CD8-positive, alpha-beta memory T cell (primary cell): ENCODE data around the gene AUTS2. TPM values are rescaled to one million over a fixed set of nuclear protein-coding genes. Genes with fewer than 3 reads are reported as not detected.

Experiments used
- CTCF ChIA-PET: fragments of 350-600 bp; sonication (Branson Sonifier 250); formaldehyde crosslinking; loops from one replicate; lab custom pipeline; 2021; ENCODE audit warnings: antibody characterized with exemption; lab: Charles Lee
- POLR2A ChIA-PET: fragments of 350-600 bp; sonication (Branson Sonifier 250); formaldehyde crosslinking; loops from one replicate; lab custom pipeline; 2021; ENCODE audit warnings: antibody characterized with exemption; lab: Charles Lee
- DNase-seq, 5 donors: peaks; one replicate each; pipeline versions ENCODE4 v3.0.0 to v3.0.0-alpha.2; 2020 to 2022; ENCODE audit warnings: mixed read lengths in 1 of 5
- H3K27ac ChIP-seq: one replicate; pipeline ENCODE4 v1.7.0; 2013; ENCODE audit warnings: low read depth, mild to moderate bottlenecking, low read length, moderate library complexity
- H3K27me3 ChIP-seq: 2 replicates; pipeline ENCODE4 v1.7.0; 2013; ENCODE audit warnings: low read length, mild to moderate bottlenecking; ENCODE audit not compliant: insufficient read depth, poor library complexity, severe bottlenecking
- H3K36me3 ChIP-seq: 2 replicates; pipeline ENCODE4 v1.7.0; 2013; ENCODE audit warnings: mild to moderate bottlenecking, low read length, moderate library complexity; ENCODE audit not compliant: insufficient read depth
- H3K4me1 ChIP-seq: 2 replicates; pipeline ENCODE4 v1.7.0; 2013; ENCODE audit warnings: mild to moderate bottlenecking, low read length, moderate library complexity; ENCODE audit not compliant: insufficient read depth
- H3K4me3 ChIP-seq: 2 replicates; pipeline ENCODE4 v1.7.0; 2013; ENCODE audit warnings: mild to moderate bottlenecking, low read length
- H3K9me3 ChIP-seq: 2 replicates; pipeline ENCODE4 v1.7.0; 2013; ENCODE audit warnings: mild to moderate bottlenecking, low read length
- H3K27ac Mint-ChIP-seq, 8 donors: one replicate each; pipeline ENCODE4 v1.8.0; 2020 to 2021; ENCODE audit warnings: mixed read lengths in 8 of 8, mild to moderate bottlenecking in 6 of 8, inconsistent platforms in 3 of 8, moderate library complexity in 3 of 8
- H3K27me3 Mint-ChIP-seq, 2 donors: one replicate each; pipeline ENCODE4 v1.8.0; 2020 to 2021; ENCODE audit warnings: mixed read lengths in 2 of 2, mild to moderate bottlenecking in 1 of 2, moderate library complexity in 1 of 2
- H3K36me3 Mint-ChIP-seq, 3 donors: one replicate each; pipeline ENCODE4 v1.8.0; 2020 to 2021; ENCODE audit warnings: mixed read lengths in 3 of 3, inconsistent platforms in 1 of 3, mild to moderate bottlenecking in 1 of 3
- H3K4me1 Mint-ChIP-seq, 3 donors: one replicate each; pipeline ENCODE4 v1.8.0; 2020 to 2021; ENCODE audit warnings: mixed read lengths in 3 of 3, inconsistent platforms in 1 of 3, mild to moderate bottlenecking in 1 of 3
- H3K4me3 Mint-ChIP-seq, 7 donors: one replicate each; pipeline ENCODE4 v1.8.0; 2020 to 2021; ENCODE audit warnings: mixed read lengths in 7 of 7, mild to moderate bottlenecking in 6 of 7, moderate library complexity in 4 of 7, inconsistent platforms in 2 of 7
- H3K9me3 Mint-ChIP-seq, 5 donors: one replicate each; pipeline ENCODE4 v1.8.0; 2020 to 2022; ENCODE audit warnings: mixed read lengths in 5 of 5, mild to moderate bottlenecking in 3 of 5, moderate library complexity in 2 of 5, inconsistent platforms in 1 of 5
- polyA plus RNA-seq: library from polyadenylated mRNA; unstranded; fragments of 300-500 nt; fragmentation: Illumina TruSeq; gene quantifications from one replicate; pipeline ENCODE4 v1.2.3, GENCODE V29; 2021
- total RNA-seq, 2 experiments: library from RNA; stranded (reverse); gene quantifications; one replicate each; pipeline ENCODE4 v1.2.3, GENCODE V29; 2021

Gene AUTS2
- total and polyA plus RNA-seq, 3 experiments from 2014 or later: 4.4 to 9.9 (median 5.3) TPM

GRCh38 chr7:70317356-70317755 lies 719.1 kb downstream of the AUTS2 start:
- Mint-ChIP-seq H3K36me3 (peaks cover 0 to 12% (median 2%) of the 10 kb centered on the region in 3 donors), H3K4me1 (peaks cover 35 to 57% (median 43%) of the 10 kb centered on the region in 3 donors), H3K4me3 (peak overlapping the region in 4 of 7 donors; percentile 10 to 77 (median 42)), H3K9me3 (peaks cover 0 to 5% (median 0%) of the 10 kb centered on the region in 5 donors), H3K27me3 (peaks cover 0 to 5% of the 10 kb centered on the region in 2 donors), H3K27ac (peak overlapping the region in 4 of 8 donors; percentile 15 to 88 (median 64))
- no peak for DNase-seq
- Histone ChIP-seq H3K4me1 (no peaks in the 10 kb centered on the region), H3K27ac (no peak overlapping the region), H3K27me3 (no peaks in the 10 kb centered on the region), H3K9me3 (no peaks in the 10 kb centered on the region), H3K36me3 (no peaks in the 10 kb centered on the region), H3K4me3 (no peak overlapping the region)
- POLR2A ChIA-PET: no interaction called here
- CTCF ChIA-PET: no interaction called here

GRCh38 chr7:70318511-70318910 lies 720.2 kb downstream of the AUTS2 start:
- no peaks in the 10 kb centered on the region for H3K27me3 ChIP-seq
- no peak overlapping the region for H3K4me3 ChIP-seq
- peaks cover 0 to 5% (median 0%) of the 10 kb centered on the region in 5 donors for H3K9me3 Mint-ChIP-seq
- H3K27me3 Mint-ChIP-seq: peaks cover 0 to 5% of the 10 kb centered on the region in 2 donors
- peak overlapping the region in 1 of 7 donors; percentile 29 for H3K4me3 Mint-ChIP-seq
- H3K27ac ChIP-seq: no peak overlapping the region
- no peaks in the 10 kb centered on the region for H3K9me3 ChIP-seq
- no peaks in the 10 kb centered on the region for H3K36me3 ChIP-seq
- DNase-seq: no peak
- ChIA-PET POLR2A (no interaction called here), CTCF (no interaction called here)
- H3K36me3 Mint-ChIP-seq: peaks cover 0 to 12% (median 2%) of the 10 kb centered on the region in 3 donors
- H3K4me1 ChIP-seq: no peaks in the 10 kb centered on the region
- H3K4me1 Mint-ChIP-seq: peaks cover 31 to 49% (median 32%) of the 10 kb centered on the region in 3 donors
- H3K27ac Mint-ChIP-seq: peak overlapping the region in 5 of 8 donors; percentile 18 to 79 (median 26)

DNA sequence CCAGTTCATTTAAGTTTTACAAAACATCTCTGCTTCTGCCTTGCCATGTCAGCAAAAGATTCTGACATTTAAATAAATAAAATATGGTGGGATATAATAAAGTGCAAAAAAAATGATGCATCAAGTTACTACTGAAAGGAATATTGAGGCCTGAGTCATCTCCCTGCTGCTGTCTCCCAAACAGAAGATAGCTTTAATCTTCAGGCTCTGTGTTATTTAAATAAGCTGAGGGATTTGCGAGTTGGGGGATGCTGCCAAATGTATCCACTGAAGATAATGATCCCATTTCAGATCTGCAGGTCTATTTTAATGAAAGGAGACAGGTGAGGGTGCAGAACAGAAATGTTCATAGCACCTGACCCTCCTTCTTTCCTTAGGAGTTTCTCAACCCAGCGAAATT lies 720.8 kb downstream of the AUTS2 start:
- H3K4me3 Mint-ChIP-seq: no peak overlapping the region
- peaks cover 0 to 5% (median 0%) of the 10 kb centered on the region in 5 donors for H3K9me3 Mint-ChIP-seq
- H3K27ac ChIP-seq: no peak overlapping the region
- peaks cover 0 to 12% (median 2%) of the 10 kb centered on the region in 3 donors for H3K36me3 Mint-ChIP-seq
- no peaks in the 10 kb centered on the region for H3K9me3 ChIP-seq
- H3K4me1 Mint-ChIP-seq: peaks cover 28 to 49% (median 28%) of the 10 kb centered on the region in 3 donors
- H3K27me3 Mint-ChIP-seq: peaks cover 0 to 5% of the 10 kb centered on the region in 2 donors
- no peaks in the 10 kb centered on the region for H3K36me3 ChIP-seq
- ChIA-PET POLR2A (no interaction called here), CTCF (no interaction called here)
- DNase-seq: no peak
- H3K27ac Mint-ChIP-seq: peak overlapping the region in 1 of 8 donors; percentile 48
- H3K27me3 ChIP-seq: no peaks in the 10 kb centered on the region
- no peaks in the 10 kb centered on the region for H3K4me1 ChIP-seq
- no peak overlapping the region for H3K4me3 ChIP-seq

DNA sequence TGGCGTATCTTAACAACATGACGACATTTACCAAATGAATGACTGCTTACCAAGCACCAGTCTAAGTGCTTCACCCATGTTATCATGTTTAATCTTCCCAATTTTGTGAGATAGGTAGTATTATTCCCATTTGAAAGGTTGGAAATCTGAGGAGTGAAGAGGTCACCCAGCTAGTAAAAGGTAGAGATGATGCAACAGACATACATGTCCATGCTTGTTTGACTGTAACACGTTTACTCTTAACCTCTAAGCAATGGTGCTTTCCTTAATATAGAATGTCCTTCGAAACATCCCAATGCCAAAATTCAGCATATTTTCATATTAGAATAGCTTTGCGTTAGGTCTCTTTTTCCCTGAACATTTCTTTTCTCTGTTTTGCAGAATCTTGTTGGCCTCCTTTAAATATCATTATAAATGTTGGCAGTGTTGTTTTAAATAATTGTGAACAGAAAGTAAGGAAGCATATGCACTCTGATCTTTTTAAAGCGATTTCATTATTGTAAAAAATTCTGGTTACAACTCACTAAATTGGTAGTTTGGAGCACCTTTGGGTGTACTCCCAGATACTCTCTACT lies 722.8 kb downstream of the AUTS2 start:
- H3K4me3 Mint-ChIP-seq: no peak overlapping the region
- Histone ChIP-seq H3K27ac (no peak overlapping the region), H3K4me3 (no peak overlapping the region), H3K36me3 (no peaks in the 10 kb centered on the region), H3K9me3 (no peaks in the 10 kb centered on the region), H3K27me3 (no peaks in the 10 kb centered on the region), H3K4me1 (no peaks in the 10 kb centered on the region)
- H3K27me3 Mint-ChIP-seq: peaks cover 0 to 3% of the 10 kb centered on the region in 2 donors
- H3K4me1 Mint-ChIP-seq: peaks cover 21 to 32% (median 22%) of the 10 kb centered on the region in 3 donors
- H3K27ac Mint-ChIP-seq: no peak overlapping the region
- CTCF ChIA-PET: no interaction called here
- POLR2A ChIA-PET: no interaction called here
- no peak for DNase-seq
- peaks cover 0 to 4% (median 0%) of the 10 kb centered on the region in 5 donors for H3K9me3 Mint-ChIP-seq
- H3K36me3 Mint-ChIP-seq: peaks cover 0 to 4% (median 2%) of the 10 kb centered on the region in 3 donors

- Mint-ChIP-seq H3K9me3 (peaks cover 0 to 3% (median 0%) of the 10 kb centered on the region in 5 donors), H3K27me3 (peaks cover 0 to 5% of the 10 kb centered on the region in 2 donors), H3K36me3 (no peaks in the 10 kb centered on the region), H3K27ac (no peak overlapping the region), H3K4me3 (peak overlapping the region in 1 of 7 donors; percentile 5), H3K4me1 (peaks cover 9 to 18% (median 16%) of the 10 kb centered on the region in 3 donors)
- no peak for DNase-seq
- H3K27ac ChIP-seq: no peak overlapping the region
- no peaks in the 10 kb centered on the region for H3K27me3 ChIP-seq
- H3K4me1 ChIP-seq: no peaks in the 10 kb centered on the region
- H3K4me3 ChIP-seq: no peak overlapping the region
- CTCF ChIA-PET: interaction anchor here (1.5 kb wide), 1 partner anchor 11 kb away, joined by 4 read pairs; no protein-coding TSS in a partner anchor
- no peaks in the 10 kb centered on the region for H3K36me3 ChIP-seq
- POLR2A ChIA-PET: no interaction called here
- H3K9me3 ChIP-seq: no peaks in the 10 kb centered on the region
Measured at GRCh38 chr7:70322856-70323255, 724.6 kb downstream of the AUTS2 start.

- Mint-ChIP-seq H3K27me3 (peaks cover 0 to 2% of the 10 kb centered on the region in 2 donors), H3K27ac (peak overlapping the region in 1 of 8 donors; percentile 71), H3K4me1 (peaks cover 0 to 4% (median 0%) of the 10 kb centered on the region in 3 donors), H3K9me3 (peaks cover 0 to 4% (median 0%) of the 10 kb centered on the region in 5 donors), H3K36me3 (peaks cover 0 to 10% (median 0%) of the 10 kb centered on the region in 3 donors), H3K4me3 (no peak overlapping the region)
- Histone ChIP-seq H3K36me3 (no peaks in the 10 kb centered on the region), H3K27me3 (no peaks in the 10 kb centered on the region), H3K27ac (no peak overlapping the region), H3K9me3 (no peaks in the 10 kb centered on the region), H3K4me1 (no peaks in the 10 kb centered on the region), H3K4me3 (no peak overlapping the region)
- POLR2A ChIA-PET: no interaction called here
- DNase-seq: no peak
- CTCF ChIA-PET: no interaction called here
Measured at GRCh38 chr7:70325509-70326101, 727.3 kb downstream of the AUTS2 start.

DNA sequence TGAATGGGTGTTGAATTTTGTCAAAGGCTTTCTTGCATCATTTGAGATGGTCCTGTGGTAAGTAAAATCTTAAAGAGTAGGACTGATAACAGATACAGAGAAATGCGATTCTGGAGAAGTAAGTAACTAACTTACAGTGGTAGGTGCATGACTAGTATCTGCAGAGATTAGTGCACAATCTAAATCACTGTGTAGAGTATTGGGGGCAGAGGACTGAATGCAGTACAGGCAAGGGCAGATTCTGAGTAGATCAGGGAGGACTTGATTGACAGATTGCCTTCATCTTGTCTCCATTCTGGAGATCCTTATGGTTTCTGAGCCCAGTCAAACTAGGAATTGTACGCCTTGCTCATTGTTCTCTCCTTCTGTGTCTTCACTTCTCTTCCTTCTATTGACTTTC lies 736.0 kb downstream of the AUTS2 start:
- H3K27me3 ChIP-seq: no peaks in the 10 kb centered on the region
- H3K4me1 ChIP-seq: no peaks in the 10 kb centered on the region
- peaks cover 0 to 1% of the 10 kb centered on the region in 2 donors for H3K27me3 Mint-ChIP-seq
- no peak overlapping the region for H3K4me3 ChIP-seq
- H3K9me3 ChIP-seq: no peaks in the 10 kb centered on the region
- no peak overlapping the region for H3K27ac ChIP-seq
- H3K27ac Mint-ChIP-seq: peak overlapping the region in 6 of 8 donors; percentile 6 to 90 (median 60)
- DNase-seq: no peak
- H3K4me3 Mint-ChIP-seq: peak overlapping the region in 1 of 7 donors; percentile 30
- H3K36me3 ChIP-seq: no peaks in the 10 kb centered on the region
- ChIA-PET CTCF (no interaction called here), POLR2A (interaction anchor here (1.0 kb wide), 1 partner anchor 316 kb away, joined by 3 read pairs; no protein-coding TSS in a partner anchor)
- peaks cover 28 to 36% (median 32%) of the 10 kb centered on the region in 3 donors for H3K4me1 Mint-ChIP-seq
- peaks cover 0 to 7% (median 0%) of the 10 kb centered on the region in 5 donors for H3K9me3 Mint-ChIP-seq
- peaks cover 0 to 15% (median 0%) of the 10 kb centered on the region in 3 donors for H3K36me3 Mint-ChIP-seq

DNA sequence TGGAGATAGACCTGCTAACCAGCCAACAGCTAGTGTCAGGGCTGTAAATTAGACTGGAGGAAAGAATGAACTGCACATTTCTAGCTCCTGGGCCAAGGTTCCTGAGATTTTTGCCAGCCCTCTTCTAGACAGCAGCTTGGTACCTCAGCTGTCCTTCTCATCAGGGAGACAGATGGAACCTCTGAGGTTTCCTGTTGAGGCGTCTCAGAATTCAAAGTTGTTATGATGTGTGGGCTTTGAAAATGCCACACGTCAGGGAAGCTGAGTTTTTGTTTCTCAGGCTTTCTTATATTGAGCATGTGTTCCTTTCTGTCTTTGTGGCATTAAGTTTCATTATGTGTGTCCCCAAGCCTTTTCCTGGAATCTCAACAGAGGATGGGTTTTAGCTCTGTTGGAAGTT lies 736.6 kb downstream of the AUTS2 start:
- DNase-seq: peak in 2 of 5 donors; percentile 19 to 43
- no peak overlapping the region for H3K27ac ChIP-seq
- Mint-ChIP-seq H3K27me3 (peaks cover 0 to 1% of the 10 kb centered on the region in 2 donors), H3K4me3 (peak overlapping the region in 5 of 7 donors; percentile 30 to 58 (median 53)), H3K27ac (peak overlapping the region; percentile 46 to 95 (median 78)), H3K36me3 (peaks cover 0 to 11% (median 0%) of the 10 kb centered on the region in 3 donors), H3K9me3 (peaks cover 0 to 6% (median 0%) of the 10 kb centered on the region in 5 donors), H3K4me1 (peaks cover 28 to 36% (median 32%) of the 10 kb centered on the region in 3 donors)
- H3K36me3 ChIP-seq: no peaks in the 10 kb centered on the region
- H3K4me1 ChIP-seq: no peaks in the 10 kb centered on the region
- POLR2A ChIA-PET: interaction anchor here (1.0 kb wide), 1 partner anchor 315 kb away, joined by 3 read pairs; no protein-coding TSS in a partner anchor
- no peaks in the 10 kb centered on the region for H3K27me3 ChIP-seq
- no peak overlapping the region for H3K4me3 ChIP-seq
- no peaks in the 10 kb centered on the region for H3K9me3 ChIP-seq
- CTCF ChIA-PET: no interaction called here
